Activated CD4-positive, CD25-positive, alpha-beta regulatory T cell treated with anti-CD3 and anti-CD28 coated beads, Interleukin-2, amount 50 U/mL, for 24 hours (primary cell): ENCODE data around the gene PUS1.
"Not testable (repeated sequence)": the region's sequence is repeated elsewhere in the genome, so short reads cannot be mapped to it uniquely, and the experiment has no call there.

Source experiments
- ATAC-seq, 2 donors: fragments of 150-1000 bp; cut with Tn5 transposase; one replicate each; pipeline ENCODE4 v1.10.0; 2021; ENCODE audit warnings: mild to moderate bottlenecking in 1 of 2, moderate library complexity in 1 of 2

Gene PUS1

DNA sequence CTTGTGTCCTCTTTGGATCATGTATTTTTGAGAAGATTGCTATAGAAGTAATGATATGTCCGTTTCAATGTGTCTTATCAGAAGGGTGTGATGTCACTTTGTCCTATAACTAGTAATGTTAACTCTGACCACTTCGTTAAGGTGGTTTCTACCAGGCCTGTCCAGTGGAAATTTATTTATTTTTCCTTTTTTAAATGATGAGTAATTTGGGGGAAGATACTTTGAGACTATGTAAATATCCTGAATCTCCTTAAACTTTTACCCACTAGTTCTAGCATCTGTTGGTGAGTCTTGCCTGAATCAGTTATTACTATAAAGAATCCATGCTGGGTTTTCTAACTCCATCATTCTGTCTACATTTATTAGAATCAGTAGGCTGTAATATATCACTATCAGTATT is 36.0 kb downstream of the PUS1 start:
- no peak for ATAC-seq

DNA sequence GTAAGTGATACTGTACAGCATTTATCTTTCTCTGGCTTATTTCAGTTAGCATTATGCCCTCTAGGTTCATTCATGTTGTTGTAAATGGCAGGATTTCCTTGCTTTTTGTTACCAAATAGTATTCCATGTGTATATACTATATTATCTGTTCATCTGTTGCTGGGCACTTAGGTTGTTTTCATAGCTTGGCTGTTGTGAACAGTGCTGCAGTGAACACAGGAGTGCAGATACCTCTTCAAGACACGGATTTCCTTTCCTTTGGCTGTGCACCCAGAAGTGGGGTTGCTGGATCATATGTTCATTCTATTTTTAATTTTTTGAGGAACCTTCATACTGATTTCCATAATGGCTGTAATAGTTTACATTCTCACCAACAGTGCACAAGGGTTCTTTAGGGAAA is 42.1 kb downstream of the PUS1 start:
- no peak for ATAC-seq

DNA sequence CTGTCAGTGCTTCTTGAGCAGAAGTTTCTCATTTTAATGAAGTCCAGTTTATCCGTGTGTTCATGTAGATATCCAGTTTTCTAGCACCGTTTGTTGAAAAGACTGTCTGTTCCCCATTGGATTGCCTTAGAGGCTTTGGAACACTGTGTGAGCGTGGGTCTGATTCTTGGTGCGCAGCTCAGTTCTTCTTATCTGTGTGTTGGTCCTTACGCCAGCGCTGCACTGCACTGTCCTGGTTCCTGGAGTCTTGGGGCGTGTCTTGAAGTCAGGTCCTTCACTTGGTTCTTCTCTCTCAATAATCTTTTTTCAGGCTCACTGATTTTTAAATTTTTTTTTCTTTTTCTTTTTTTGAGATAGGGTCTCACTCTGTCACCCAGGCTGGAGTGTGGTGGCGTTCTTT is 46.2 kb downstream of the PUS1 start:
- ATAC-seq = no peak

DNA sequence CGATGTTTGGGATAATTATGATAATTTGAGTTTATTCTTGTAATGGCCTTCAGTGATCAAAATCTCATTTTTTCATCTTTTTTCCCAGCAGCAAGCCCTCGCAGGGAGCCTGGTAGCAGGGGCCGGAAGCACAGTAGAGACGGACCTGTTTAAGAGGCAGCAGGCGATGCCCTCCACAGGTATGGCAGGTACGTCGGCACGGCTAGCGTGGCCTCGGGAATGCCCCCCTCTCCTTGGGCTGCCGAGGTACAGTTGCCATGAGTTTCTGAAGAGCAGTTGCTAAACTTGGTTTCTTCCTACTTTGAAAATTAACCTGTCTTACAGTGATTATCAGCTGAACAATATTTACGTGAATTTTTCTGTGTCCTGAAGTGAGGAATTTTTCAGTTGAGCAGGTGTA is 50.5 kb downstream of the PUS1 start:
- ATAC-seq = no peak

DNA sequence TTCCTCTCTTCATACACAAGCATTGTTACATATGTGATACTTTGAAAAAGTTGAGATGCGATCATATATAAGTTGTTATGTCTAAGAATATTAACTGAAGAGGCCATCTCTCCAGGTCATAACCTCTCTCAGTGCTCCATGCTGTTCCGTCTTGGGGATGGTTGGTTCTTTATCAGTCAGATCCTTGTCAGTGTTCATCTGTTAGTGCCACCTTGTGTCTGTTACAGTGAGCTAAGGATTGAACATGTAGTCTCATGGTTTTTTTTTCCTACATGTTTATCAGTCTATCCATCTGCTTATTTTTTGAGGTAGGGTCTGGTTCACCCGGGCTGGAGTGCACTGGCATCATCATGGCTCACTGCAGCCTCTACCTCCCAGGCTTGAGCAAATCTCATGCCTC is 51.2 kb downstream of the PUS1 start:
- ATAC-seq = no peak

DNA sequence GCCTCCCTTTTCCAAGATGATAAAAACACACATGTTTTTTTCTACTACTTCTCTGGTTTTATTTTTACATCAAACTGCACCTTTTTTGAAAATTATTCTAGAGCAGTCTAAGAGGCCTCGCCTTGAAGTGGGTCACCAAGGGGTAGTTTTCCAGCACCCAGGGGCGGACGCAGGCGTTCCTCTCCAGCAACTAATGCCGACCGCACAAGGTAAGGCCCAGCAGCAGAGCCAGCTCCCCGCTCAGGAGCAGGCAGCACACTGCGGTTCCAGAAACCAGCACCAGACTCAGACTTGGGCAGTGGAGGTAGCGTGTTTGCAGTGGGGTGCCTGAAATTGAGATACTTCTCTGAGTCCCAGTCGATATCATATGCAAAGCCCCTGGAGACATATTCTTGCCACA is 52.3 kb downstream of the PUS1 start:
- ATAC-seq = no peak

GRCh38 chr12:131982041-131982440 is 53.0 kb downstream of the PUS1 start:
- no peak for ATAC-seq

- no peak for ATAC-seq
Observed at GRCh38 chr12:131983026-131983425, 54.0 kb downstream of the PUS1 start.

DNA sequence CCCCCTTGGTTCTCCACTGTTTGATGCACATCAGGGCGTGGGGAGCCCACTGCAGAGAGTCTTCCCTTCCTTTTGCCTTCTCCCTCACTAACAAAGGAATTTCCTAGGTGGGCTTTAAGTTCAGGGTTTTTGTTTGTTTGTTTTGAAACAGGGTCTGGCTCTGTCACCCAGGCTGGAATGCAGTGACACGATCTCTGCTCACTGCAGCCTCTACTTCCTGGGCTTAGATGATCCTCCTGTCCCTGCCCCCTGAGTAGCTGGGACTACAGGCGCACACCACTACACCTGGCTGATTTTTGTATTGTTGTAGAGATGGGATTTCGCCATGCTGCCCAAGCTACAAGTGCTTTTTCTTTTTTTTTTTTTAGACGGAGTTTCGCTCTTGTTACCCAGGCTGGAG is 54.5 kb downstream of the PUS1 start:
- ATAC-seq = no peak

DNA sequence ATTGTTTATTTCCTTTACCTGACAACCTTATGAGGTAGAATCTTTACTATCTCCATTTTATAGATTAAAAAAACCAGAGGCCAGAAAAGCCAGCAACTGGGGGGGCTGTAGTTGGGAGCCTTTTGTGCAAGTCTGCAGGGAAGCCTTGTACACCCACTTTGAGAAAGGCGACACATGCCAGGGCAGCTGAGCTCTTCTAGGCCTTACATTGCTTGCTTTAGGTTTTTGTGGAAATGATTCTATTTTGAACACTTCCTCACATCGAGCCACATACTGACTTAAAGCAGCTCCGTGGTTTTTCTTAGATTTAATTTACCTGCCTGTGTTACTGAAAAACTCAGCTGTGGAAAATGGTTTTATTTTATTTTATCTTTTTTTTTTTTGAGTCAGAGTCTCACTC is 55.3 kb downstream of the PUS1 start:
- no peak for ATAC-seq

DNA sequence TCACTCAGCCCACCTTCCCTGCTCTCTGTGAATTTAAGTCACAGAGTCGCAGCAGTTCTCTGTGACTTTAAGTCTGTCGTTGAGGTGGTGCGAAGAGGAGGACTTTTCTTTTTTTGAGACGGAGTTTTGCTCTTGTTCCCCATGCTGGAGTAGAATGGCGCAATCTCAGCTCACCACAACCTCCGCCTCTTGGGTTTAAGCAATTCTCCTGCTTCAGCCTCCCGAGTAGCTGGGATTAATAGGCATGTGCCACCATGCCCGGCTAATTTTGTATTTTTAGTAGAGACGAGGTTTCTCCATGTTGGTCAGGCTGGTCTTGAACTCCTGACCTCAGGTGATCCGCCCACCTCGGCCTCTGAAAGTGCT is 56.4 kb downstream of the PUS1 start:
- not testable (repeated sequence) for ATAC-seq

DNA sequence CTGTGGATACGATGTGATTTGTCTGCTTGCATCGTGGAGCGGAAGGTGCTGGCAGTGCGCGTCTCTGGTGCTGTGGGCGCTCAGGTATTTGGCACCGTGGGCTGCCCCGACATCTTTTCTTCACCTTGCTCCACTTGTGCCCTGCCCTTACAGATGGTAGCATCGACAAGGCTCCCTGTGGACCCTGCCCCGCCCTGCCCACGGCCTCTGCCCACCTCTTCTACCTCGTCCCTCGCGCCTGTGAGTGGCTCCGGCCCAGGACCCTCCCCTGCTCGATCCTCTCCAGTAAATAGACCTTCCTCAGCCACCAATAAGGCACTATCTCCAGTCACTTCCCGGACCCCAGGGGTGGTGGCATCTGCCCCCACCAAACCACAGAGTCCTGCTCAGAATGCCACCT is 57.3 kb downstream of the PUS1 start:
- ATAC-seq = no peak

GRCh38 chr12:131986910-131987309 is 57.8 kb downstream of the PUS1 start:
- ATAC-seq = no peak

GRCh38 chr12:131987552-131987951 is 58.5 kb downstream of the PUS1 start:
- no peak for ATAC-seq

DNA sequence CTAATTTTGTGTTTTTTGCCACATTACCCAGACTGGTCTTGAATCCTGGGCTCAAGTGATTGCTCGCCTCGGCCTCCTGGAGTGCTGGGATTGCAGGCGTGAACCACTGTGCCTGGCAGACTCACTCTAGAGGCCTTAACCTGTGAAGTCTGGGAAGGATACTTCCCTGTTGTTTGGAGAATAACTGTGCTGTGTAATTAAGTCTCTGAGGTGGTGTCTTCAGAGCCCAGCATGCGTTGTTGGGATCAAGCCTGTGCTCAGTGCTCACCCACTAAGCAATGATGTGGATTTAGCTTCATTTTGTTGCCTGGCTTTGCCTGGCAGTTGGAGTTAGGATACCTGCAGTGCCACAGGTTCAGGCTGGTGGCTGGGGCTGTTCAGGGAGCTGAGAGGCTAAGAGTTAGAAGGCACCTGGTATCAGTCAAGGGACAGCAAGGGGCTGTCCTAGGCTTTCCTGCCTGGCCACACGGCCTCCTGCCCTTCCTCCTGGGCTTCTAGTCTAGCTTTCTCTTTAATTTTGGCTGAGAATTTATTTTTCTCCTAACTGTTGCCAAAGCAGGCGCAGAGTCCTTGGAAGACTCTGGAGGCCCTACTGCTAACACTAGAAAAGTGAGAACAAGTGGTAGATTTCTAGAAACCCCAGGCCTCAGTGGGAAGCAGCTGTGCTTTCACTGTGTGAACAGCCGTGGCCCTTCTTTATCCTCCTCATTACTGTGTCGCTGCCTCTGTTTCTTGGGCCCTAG is 59.1 kb downstream of the PUS1 start:
- ATAC-seq = no peak

GRCh38 chr12:131989021-131989420 is 59.9 kb downstream of the PUS1 start:
- no peak for ATAC-seq

DNA sequence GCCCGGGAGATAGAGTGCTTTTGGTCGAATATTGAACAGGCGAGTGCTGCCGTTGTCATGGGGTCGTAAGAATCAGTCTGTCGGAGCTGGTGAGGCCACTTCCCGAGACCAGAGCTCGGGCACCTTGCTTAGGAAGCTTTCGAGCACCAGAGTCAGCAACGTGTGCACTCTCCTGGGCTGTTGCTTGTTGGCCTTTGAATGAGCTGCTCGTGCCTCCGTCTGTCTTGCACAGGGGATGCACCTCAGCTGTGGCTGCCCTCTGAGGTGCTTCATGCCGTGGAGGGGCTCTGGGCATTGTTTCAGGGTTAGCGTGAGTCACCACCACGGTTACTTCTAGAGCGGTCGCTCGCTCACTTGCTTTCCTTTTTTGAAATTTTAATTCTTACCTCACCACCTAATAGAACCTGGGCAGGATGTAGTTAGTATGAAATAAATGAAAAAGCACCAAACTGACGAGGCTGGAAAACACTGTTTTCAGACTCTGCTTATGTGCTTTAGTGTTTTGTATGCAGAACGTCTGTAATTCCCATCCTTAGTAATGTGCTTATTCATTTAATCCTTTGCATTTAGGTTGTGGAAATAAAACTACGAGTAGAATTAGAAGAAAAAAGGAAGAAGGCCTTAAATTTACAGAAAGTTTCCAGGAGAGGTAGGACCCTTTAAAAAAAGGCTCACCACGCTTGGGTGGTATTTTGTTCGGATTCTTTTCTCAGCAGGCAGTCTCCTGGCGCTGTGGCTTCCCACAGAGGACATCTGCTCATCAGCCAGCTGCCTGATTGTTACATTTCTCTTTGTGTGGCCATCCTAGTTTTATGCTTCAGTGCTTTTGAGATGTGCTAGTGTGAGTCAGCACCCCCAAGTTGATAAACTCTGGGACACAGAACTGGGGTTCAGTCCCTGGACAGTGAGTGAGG is 61.2 kb downstream of the PUS1 start:
- ATAC-seq = no peak

- ATAC-seq = no peak
Observed at GRCh38 chr12:131990980-131991305, 61.9 kb downstream of the PUS1 start.

DNA sequence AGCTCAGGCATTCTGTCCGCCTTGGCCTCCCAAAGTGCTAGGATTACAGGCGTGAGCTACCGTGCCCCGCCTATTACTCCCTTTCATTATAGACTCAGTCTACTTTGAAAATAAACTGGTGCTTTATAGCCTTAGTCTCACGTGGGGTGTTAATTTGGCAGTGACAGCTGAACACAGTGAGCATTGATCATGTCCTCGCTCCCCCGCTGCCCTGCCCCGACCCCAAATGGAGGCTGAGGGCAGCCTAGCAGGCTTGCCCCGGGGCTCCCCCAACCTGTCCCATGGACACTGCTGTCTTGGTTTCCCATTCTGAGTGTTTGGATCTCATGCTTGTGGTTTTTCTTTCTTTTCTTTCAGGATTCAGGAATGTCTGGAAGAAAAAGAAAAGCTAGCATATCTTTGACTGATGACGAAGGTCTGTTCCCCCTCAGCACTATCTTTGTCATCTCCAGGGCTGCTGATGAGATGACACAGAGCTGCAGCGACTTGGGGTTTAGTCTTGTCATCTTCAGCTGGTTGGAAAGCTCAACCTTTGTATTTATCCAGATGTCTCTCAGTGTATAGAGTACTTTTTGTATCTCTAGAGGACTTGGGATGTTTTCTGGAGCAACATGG is 62.8 kb downstream of the PUS1 start:
- ATAC-seq = no peak

DNA sequence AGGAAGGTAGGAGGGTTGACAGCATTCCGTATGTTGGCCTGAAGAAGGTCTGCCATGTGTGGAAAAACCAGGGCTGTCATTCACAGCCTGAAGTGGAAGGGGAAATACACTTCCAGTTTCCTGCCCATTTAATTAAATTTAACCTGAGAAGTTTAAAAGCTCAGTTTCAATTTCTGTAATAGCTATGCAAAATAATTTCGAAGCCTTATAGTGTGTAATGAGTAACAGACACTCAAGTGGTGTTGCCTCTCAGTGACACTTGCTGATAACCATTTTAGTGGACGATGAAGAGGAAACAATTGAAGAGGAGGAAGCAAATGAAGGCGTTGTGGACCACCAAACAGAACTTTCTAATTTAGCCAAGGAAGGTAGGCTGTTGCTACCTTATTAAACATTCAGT is 65.5 kb downstream of the PUS1 start:
- no peak for ATAC-seq
